ENCODE data around the gene TNNI2.

DNA sequence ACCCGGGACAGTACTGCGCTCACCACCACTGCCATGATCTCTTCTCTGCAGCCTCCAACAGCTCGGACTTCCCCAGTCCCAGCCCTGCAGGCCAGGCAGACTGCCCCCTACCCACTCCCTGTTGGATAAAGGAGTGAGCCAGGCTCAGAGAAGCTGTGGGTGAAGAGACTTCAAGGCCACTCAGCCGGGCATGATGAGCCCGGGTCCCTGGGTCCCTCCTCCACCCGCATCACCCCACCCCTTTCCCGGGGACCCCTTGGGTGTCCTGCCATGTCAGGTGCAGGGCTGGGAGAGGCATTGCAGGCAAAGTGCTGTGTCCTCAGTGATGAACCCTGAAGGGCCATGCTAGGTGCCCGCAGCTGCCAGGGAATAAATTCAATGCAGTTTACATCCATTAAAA, 28.6 kb downstream of the TNNI2 start:
- TF ChIP-seq TAF1 (IDR thresholded peaks at IDR 0.05; ENCODE audit: borderline replicate concordance, low read depth, low read length) (no peak), POLR2AphosphoS5 (IDR thresholded peaks at IDR 0.05; ENCODE audit: low read depth, low read length) (no peak)
